SK-N-SH treated with all-trans-retinoic acid at 6 μM for 48 hours (cell line): ENCODE results near the gene MTUS2.

Experiments
- ATAC-seq: fragments of 200-7000 bp; cut with Tn5 transposase; 3 replicates; pipeline ENCODE4 v1.9.1; 2020; ENCODE audit warnings: mild to moderate bottlenecking, moderate library complexity
- ARNTL ChIP-seq: fragments of 450-650 bp; formaldehyde crosslinking; IDR thresholded peaks from 2 replicates; pipeline ENCODE4 v1.5.0; 2020; ENCODE audit warnings: low read depth, mild to moderate bottlenecking, moderate library complexity, borderline replicate concordance
- BACH2 ChIP-seq: fragments of 250-450 bp; sonication (Bioruptor Pico); IDR thresholded peaks from 2 replicates; pipeline ENCODE4 v1.9.0; 2021; ENCODE audit warnings: mild to moderate bottlenecking, borderline replicate concordance
- CREB5 ChIP-seq: fragments of 250-450 bp; sonication (Bioruptor Pico); IDR thresholded peaks from 2 replicates; pipeline ENCODE4 v1.5.1; 2020; ENCODE audit warnings: low read depth, mild to moderate bottlenecking, moderate library complexity
- CSDC2 ChIP-seq: fragments of 250-450 bp; sonication (Bioruptor Pico); IDR thresholded peaks from 2 replicates; pipeline ENCODE4 v1.5.0; 2020; ENCODE audit warnings: mild to moderate bottlenecking, moderate library complexity
- CSRNP3 ChIP-seq: fragments of 250-450 bp; sonication (Bioruptor Pico); IDR thresholded peaks from 2 replicates; pipeline ENCODE4 v1.5.1; 2021; ENCODE audit warnings: mild to moderate bottlenecking, moderate library complexity
- ESRRG ChIP-seq: fragments of 250-450 bp; sonication (Bioruptor Pico); IDR thresholded peaks from 2 replicates; pipeline ENCODE4 v1.6.1; 2021; ENCODE audit warnings: mild to moderate bottlenecking
- GLIS3 ChIP-seq: fragments of 250-450 bp; sonication (Bioruptor Pico); IDR thresholded peaks from 2 replicates; pipeline ENCODE4 v1.5.0; 2020; ENCODE audit warnings: mild to moderate bottlenecking, moderate library complexity
- ISL1 ChIP-seq: fragments of 250-450 bp; sonication (Bioruptor Pico); IDR thresholded peaks from 2 replicates; pipeline ENCODE4 v2.1.2; 2022; ENCODE audit warnings: mild to moderate bottlenecking, moderate library complexity
- OSR1 ChIP-seq: fragments of 250-450 bp; sonication (Bioruptor Pico); IDR thresholded peaks from 2 replicates; pipeline ENCODE4 v1.8.0; 2022; ENCODE audit warnings: moderate library complexity, mild to moderate bottlenecking, inconsistent platforms
- PATZ1 ChIP-seq: fragments of 250-450 bp; sonication (Bioruptor Pico); IDR thresholded peaks from 2 replicates; pipeline ENCODE4 v1.8.0; 2020; ENCODE audit warnings: mild to moderate bottlenecking, moderate library complexity, borderline replicate concordance
- POU6F1 ChIP-seq: fragments of 250-450 bp; sonication (Bioruptor Pico); IDR thresholded peaks from 2 replicates; pipeline ENCODE4 v1.8.0; 2021; ENCODE audit warnings: low read depth, mild to moderate bottlenecking, moderate library complexity, borderline replicate concordance
- PPARA ChIP-seq: fragments of 250-450 bp; sonication (Bioruptor Pico); IDR thresholded peaks from 2 replicates; pipeline ENCODE4 v1.5.0; 2020; ENCODE audit warnings: mild to moderate bottlenecking, borderline replicate concordance
- RARB ChIP-seq: fragments of 250-450 bp; sonication (Bioruptor Pico); IDR thresholded peaks from 2 replicates; pipeline ENCODE4 v1.8.0; 2021; ENCODE audit warnings: mild to moderate bottlenecking, moderate library complexity
- SNAI2 ChIP-seq: fragments of 250-450 bp; sonication (Bioruptor Pico); IDR thresholded peaks from 2 replicates; pipeline ENCODE4 v1.5.0; 2020; ENCODE audit warnings: mild to moderate bottlenecking, moderate library complexity
- TCF4 ChIP-seq: fragments of 250-450 bp; sonication (Bioruptor Pico); IDR thresholded peaks from 2 replicates; pipeline ENCODE4 v1.8.0; 2021; ENCODE audit warnings: mild to moderate bottlenecking, moderate library complexity, borderline replicate concordance
- TOX ChIP-seq: fragments of 250-450 bp; sonication (Bioruptor Pico); IDR thresholded peaks from 2 replicates; pipeline ENCODE4 v1.8.0; 2021; ENCODE audit warnings: mild to moderate bottlenecking, moderate library complexity, borderline replicate concordance
- TSHZ2 ChIP-seq: fragments of 250-450 bp; sonication (Bioruptor Pico); IDR thresholded peaks from 2 replicates; pipeline ENCODE4 v1.5.0; 2020; ENCODE audit warnings: mild to moderate bottlenecking, moderate library complexity
- ZC3H10 ChIP-seq: fragments of 250-450 bp; sonication (Bioruptor Pico); IDR thresholded peaks from 2 replicates; pipeline ENCODE4 v1.5.1; 2021; ENCODE audit warnings: mild to moderate bottlenecking, moderate library complexity
- ZFP3 ChIP-seq: fragments of 250-450 bp; sonication (Bioruptor Pico); IDR thresholded peaks from 2 replicates; pipeline ENCODE4 v1.5.0; 2020; ENCODE audit warnings: mild to moderate bottlenecking, moderate library complexity
- ZFP30 ChIP-seq: fragments of 450-650 bp; formaldehyde crosslinking; IDR thresholded peaks from 2 replicates; pipeline ENCODE4 v1.5.0; 2022; ENCODE audit warnings: mild to moderate bottlenecking, moderate library complexity
- ZNF565 ChIP-seq: fragments of 450-650 bp; formaldehyde crosslinking; conservative IDR thresholded peaks from 2 replicates; pipeline ENCODE4 v1.5.0; 2020; ENCODE audit warnings: low read depth, mild to moderate bottlenecking, moderate library complexity
- ZNF70 ChIP-seq: fragments of 450-650 bp; formaldehyde crosslinking; IDR thresholded peaks from 2 replicates; pipeline ENCODE4 v1.5.0; 2020; ENCODE audit warnings: mild to moderate bottlenecking, moderate library complexity
- ZNF8 ChIP-seq: fragments of 450-650 bp; formaldehyde crosslinking; IDR thresholded peaks from 2 replicates; pipeline ENCODE4 v1.5.0; 2020; ENCODE audit warnings: mild to moderate bottlenecking, moderate library complexity

The MTUS2 gene

GRCh38 chr13:29182216-29182615, 362.1 kb downstream of the MTUS2 start:
- TF ChIP-seq ESRRG, result no peak
- TF ChIP-seq ARNTL (CRISPR knock-in tag), result no peak
- no peak for TF ChIP-seq TCF4 (CRISPR knock-in tag)
- no peak for TF ChIP-seq TOX (CRISPR knock-in tag)
- TF ChIP-seq SNAI2 (CRISPR knock-in tag), result no peak
- TF ChIP-seq TSHZ2 (CRISPR knock-in tag), result no peak
- ATAC-seq, result no peak

- TF ChIP-seq TSHZ2 (CRISPR knock-in tag) (no peak), ZNF8 (CRISPR knock-in tag) (no peak), RARB (CRISPR knock-in tag) (no peak), ISL1 (CRISPR knock-in tag) (no peak), TOX (CRISPR knock-in tag) (no peak), POU6F1 (CRISPR knock-in tag) (no peak), OSR1 (CRISPR knock-in tag) (no peak), GLIS3 (CRISPR knock-in tag) (no peak), ZFP3 (no peak), ZC3H10 (CRISPR knock-in tag) (no peak), CREB5 (CRISPR knock-in tag) (no peak), ZNF70 (no peak), PPARA (CRISPR knock-in tag) (no peak), PATZ1 (CRISPR knock-in tag) (no peak)
- TF ChIP-seq, all 23 proteins: peak for 0
- ATAC-seq, result no peak
Measured at GRCh38 chr13:29185926-29186325, 365.8 kb downstream of the MTUS2 start.

- ATAC-seq, result no peak
- TF ChIP-seq ZFP3 (no peak), ZFP30 (CRISPR knock-in tag) (no peak), CSRNP3 (CRISPR knock-in tag) (no peak), ZNF565 (CRISPR knock-in tag) (no peak), TCF4 (CRISPR knock-in tag) (no peak), PATZ1 (CRISPR knock-in tag) (no peak), CSDC2 (CRISPR knock-in tag) (no peak), ZNF8 (CRISPR knock-in tag) (no peak), TOX (CRISPR knock-in tag) (no peak), ARNTL (CRISPR knock-in tag) (no peak), BACH2 (CRISPR knock-in tag) (no peak), OSR1 (CRISPR knock-in tag) (no peak), CREB5 (CRISPR knock-in tag) (no peak)
Measured at GRCh38 chr13:29187584-29187983, 367.4 kb downstream of the MTUS2 start.
